ENCODE results near the gene FN1.

DNA sequence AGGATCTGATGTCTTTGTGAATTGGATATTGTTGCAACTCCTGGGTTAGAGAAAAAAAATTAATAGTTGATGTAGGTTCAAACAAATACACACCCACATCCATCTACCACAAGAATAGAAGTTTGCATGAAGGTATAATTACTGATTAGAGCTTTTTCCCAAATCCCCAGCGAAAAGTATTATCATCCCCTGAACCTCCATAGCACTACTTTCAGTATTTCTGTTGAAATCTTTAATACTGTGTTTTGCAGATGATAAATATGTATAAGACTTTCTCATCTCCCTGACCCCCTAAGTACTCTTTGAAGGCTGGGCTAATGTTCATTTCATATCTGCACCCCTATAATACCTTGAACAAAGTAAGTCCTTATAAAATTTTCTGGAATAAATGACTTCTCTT lies 6.4 kb downstream of the FN1 start:
- TF ChIP-seq CTCF (IDR thresholded peaks at IDR 0.05), result no peak
- no peak for TF ChIP-seq POLR2A (IDR thresholded peaks at IDR 0.05)
- no peak for TF ChIP-seq EP300 (IDR thresholded peaks at IDR 0.05)
